AG20443 (cell line): ENCODE measurements around the gene TMEM238.

Experiments used
- DNase-seq: peaks from one replicate; pipeline ENCODE4 v3.0.0; 2012; ENCODE audit warnings: low spot score, mixed read lengths

The TMEM238 gene

DNA sequence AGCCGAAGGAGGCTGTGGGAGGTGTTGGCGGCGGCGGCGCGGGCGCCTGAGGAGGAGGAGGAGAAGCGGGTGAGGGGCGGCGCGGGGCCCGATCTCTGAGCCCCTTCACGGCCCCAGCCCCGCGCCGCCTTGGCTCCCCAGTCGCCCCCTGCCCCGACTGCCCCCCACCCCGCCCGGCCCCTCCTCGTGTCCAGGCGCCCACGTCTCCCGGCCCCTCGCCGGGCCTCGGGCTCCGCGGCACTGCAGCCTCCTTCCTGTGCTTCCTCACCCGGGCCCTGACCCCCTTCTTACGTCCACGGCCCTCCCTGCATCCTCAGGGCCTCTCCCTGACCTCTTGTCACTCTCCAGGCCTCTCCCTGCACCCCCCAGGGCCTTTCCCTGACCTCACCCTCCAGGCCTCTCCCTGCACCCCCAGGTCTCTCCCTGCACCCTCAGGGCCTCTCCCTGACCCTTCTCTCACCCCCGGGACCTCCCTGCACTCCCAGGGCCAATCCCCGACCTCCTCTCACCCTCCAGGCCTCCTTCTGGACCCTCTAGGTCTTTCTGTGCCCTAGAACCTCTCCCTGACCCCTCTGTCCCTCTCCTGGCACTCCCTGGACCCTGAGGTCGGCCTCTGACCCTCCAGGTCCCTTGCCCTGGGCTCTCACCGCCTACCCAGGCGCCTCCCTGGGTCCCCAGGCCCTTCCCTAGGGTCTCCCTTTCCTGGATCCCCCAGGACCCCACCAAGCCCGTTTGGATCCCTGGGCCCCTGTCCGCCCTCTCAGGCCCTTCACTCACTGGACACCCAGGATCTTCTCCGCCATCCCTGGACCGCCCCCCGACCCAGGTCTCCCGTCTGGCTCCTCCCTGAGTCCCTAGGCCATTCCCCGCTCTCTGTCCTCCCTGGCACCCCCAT, 44.0 kb downstream of the TMEM238 start:
- DNase-seq = no peak

DNA sequence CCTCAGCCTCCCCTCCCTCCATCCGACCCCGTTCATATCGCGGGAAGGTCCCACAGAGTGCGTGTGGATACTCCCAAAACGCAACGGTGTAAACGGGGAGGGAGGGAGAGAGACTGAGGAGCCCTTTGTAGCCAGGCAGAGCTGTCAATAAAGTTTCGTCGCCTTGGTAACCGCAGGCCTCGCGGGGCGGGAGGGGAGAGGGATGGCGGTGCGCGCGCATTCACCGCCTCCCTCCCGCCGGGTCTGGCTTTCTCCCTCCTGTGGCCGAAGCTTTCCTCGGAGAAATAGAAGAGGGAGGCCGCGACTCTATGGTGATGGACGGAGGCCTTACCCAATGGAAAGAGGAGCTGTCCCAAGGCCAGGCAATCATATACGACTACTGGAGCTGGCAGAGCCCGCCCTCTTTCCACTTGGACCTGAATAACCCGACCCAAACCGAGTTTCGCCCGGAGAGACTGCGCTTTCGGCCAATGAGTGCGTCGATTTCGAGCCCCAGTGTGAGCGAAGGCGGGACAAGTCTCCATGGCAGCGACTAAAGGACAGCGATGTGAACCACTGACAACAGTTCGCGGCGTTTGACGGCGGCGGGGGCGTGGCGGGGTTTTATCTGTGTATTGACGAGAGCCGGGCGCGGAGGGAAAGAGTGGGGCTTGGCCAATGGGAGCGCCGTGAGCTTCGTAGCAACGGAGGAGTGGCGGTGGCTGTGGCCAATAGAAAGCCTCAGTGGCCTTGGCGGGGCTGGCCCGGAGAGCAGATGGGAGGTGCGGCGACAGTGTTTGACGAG, 44.8 kb downstream of the TMEM238 start, which contains the start of gene KMT5C:
Gene KMT5C (plus strand): TSS at position 772 of the 784 bp plus-strand sequence. CDS start 2,061 bp downstream, outside the sequence.
- peak; percentile 99 for DNase-seq

DNA sequence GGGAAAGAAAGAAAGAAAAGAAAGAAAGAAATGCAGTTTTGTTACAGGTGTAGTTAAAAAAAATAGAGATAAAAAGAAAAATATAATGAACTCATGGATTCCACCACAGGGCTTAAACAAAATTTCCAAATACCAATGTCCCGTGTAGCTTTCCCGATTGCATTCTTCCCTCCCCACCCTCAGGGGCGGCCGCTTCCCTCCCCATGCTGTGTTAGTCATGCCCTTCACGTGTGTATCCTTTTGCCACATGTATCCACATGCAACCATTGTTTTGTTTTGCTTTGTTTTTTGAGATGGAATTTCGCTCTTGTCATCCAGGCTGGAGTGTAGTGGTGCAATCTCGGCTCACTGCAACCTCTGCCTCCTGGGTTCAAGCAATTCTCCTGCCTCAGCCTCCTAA, 48.0 kb downstream of the TMEM238 start:
- DNase-seq = peak; percentile 80

DNA sequence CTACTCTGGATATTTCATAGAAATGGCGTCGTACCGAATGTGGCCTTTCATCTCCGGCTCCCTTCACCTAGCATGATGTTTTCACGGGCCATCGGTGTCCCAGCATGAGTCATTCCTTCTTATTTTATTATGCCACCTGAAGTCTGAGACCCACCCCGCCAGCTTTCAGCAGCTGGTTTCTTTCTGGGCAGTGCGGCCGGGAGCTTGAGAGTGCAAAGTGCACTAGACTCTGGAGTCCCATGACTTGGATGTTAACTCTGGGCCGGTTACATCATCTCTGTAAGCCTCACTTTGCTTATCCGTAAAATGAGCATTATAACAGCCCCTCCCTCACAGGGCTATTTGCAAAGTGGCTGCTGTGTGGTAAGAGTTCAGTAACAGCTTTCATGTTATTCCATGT, 50.2 kb downstream of the TMEM238 start:
- no peak for DNase-seq

DNA sequence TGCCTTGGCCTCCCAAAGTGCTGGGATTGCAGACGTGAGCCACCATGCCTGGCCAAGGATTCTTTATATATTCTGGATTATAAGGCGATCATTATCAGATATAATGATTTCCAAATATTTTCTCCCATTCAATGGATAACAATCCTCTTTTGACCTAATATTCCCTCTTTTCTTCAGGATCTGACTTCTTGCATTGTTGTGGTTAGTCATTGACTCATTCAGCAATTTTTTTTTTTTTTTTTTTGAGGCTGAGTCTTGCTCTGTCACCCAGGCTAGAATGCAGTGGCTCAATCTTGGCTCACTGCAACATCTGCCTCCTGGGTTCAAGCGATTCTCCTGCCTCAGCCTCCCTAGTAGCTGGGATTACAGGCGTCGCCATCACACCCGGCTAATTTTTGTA, 54.3 kb downstream of the TMEM238 start:
- DNase-seq = peak; percentile 58
